Testis (tissue), 3 donors: ENCODE data around the gene WDR41. TPM values are rescaled to one million over a fixed set of nuclear protein-coding genes. Genes with fewer than 3 reads are reported as not detected.

Source experiments
- polyA plus RNA-seq: library from polyadenylated mRNA; stranded (reverse); fragments of 350-450 nt; fragmentation: Illumina TruSeq; extraction: RNeasy Lipid Tissue Mini Kit (QIAGEN cat#74804); gene quantifications from one replicate; pipeline ENCODE4 v1.2.3, GENCODE V29; 2014; ENCODE audit warnings: low read depth, low replicate concordance; ENCODE audit not compliant: insufficient read depth
- total RNA-seq, 2 donors: library from RNA; depleted of rRNA; stranded (reverse); fragments of >200 nt; gene quantifications; one replicate each; pipeline ENCODE4 v1.2.3, GENCODE V29; 2016

The WDR41 gene
- total and polyA plus RNA-seq, 3 donors from 2014 or later: 33.9 to 58.7 (median 46.5) TPM

Other genes starting within 250 kb of the WDR41 start
- under 1 TPM; 0.37 to 0.39 TPM for gene OTP, start 146.4 kb upstream of the WDR41 start, total RNA-seq
- gene OTP, start 146.4 kb upstream of the WDR41 start, polyA plus RNA-seq: 1.5 TPM